ENCODE results near the gene SNX2.
"Not testable (repeated sequence)": the region's sequence is repeated elsewhere in the genome, so short reads cannot be mapped to it uniquely, and the experiment has no call there.

Gene SNX2

GRCh38 chr5:122756264-122756911 lies 18.5 kb upstream of the SNX2 start:
- TF ChIP-seq CTCF (IDR thresholded peaks at IDR 0.05; ENCODE audit: borderline replicate concordance, insufficient read depth, low read depth, low read length), result no peak
- no peak overlapping the region for H3K4me3 ChIP-seq (ENCODE audit: low read depth, low read length)

- H3K4me3 ChIP-seq (ENCODE audit: low read depth, low read length), result no peak overlapping the region
Observed at GRCh38 chr5:122757285-122757684, 17.6 kb upstream of the SNX2 start.

GRCh38 chr5:122759241-122760070 lies 15.4 kb upstream of the SNX2 start:
- H3K4me3 ChIP-seq (ENCODE audit: low read depth, low read length), result no peak overlapping the region
- TF ChIP-seq CTCF (IDR thresholded peaks at IDR 0.05; ENCODE audit: borderline replicate concordance, insufficient read depth, low read depth, low read length), result no peak

More at GRCh38 chr5:122757285-122757684, 17.6 kb upstream of the SNX2 start:
- no peak for TF ChIP-seq CTCF (IDR thresholded peaks at IDR 0.05; ENCODE audit: borderline replicate concordance, insufficient read depth, low read depth, low read length)

GRCh38 chr5:122760236-122760635 lies 14.6 kb upstream of the SNX2 start:
- TF ChIP-seq CTCF (IDR thresholded peaks at IDR 0.05; ENCODE audit: borderline replicate concordance, insufficient read depth, low read depth, low read length), result no peak
- no peak overlapping the region for H3K4me3 ChIP-seq (ENCODE audit: low read depth, low read length)

DNA sequence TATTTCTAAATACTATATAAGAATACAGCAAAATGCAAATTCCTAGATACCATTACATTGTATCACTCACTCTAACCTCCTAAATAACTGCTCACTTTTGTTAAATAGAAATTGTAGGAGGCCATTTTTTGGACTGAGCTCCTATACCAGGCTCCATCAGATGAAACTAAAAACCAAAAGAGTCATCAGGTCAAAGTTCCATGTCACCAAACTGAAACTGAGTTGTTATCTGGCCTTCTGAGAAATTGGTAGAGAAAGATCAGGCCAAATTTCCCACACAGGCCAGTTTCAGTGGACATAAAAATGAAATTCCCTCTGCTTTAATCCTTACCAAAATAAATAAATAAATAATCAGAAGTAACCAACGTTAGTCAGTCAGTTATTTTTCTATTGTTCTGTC lies 13.8 kb upstream of the SNX2 start:
- TF ChIP-seq CTCF (IDR thresholded peaks at IDR 0.05; ENCODE audit: borderline replicate concordance, insufficient read depth, low read depth, low read length), result no peak

DNA sequence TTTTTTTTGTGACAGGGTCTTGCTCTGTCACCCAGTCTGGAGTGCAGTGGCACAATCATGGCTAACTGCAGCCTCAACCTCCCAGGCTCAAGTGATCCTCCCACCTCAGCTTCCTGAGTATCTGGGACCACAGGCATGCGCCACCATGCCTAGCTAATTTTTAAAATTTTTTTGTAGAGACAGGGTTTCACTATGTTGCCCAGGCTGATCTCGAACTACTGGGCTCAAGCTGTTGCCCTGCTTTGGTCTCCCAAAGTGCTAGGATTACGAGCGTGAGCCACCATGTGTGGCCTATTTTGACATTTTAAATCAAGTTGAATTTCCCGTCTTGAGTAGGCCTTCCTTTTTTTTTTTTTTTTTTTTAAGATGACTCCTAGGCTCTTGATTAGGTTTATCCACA lies 13.0 kb upstream of the SNX2 start:
- H3K4me3 ChIP-seq (ENCODE audit: low read depth, low read length), result not testable (repeated sequence)

More for the DNA sequence above, 13.8 kb upstream of the SNX2 start:
- no peak overlapping the region for H3K4me3 ChIP-seq (ENCODE audit: low read depth, low read length)

DNA sequence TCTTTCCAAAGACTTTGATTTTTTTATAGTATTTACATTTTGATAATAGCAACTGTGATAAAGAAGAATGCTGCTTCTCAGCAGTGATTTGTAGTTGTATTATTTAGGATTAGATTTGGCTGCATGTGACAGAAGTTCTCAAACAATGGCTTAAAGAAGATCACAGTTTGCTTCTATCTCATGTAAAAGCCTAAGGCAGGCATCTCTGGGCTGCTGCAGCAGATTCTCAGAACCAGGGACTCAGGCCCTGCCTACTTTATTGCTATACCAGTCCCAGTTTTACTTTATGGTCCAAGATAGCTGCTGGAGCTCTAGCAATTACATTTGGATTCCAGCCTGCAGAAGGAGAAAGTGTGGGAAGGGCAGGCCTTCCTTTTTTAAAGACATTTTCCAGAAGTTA lies 8.8 kb upstream of the SNX2 start:
- no peak overlapping the region for H3K4me3 ChIP-seq (ENCODE audit: low read depth, low read length)
- no peak for TF ChIP-seq CTCF (IDR thresholded peaks at IDR 0.05; ENCODE audit: borderline replicate concordance, insufficient read depth, low read depth, low read length)
